Testis (tissue), 3 donors: ENCODE data around the gene NKX1-2. TPM values are rescaled to one million over a fixed set of nuclear protein-coding genes. Genes with fewer than 3 reads are reported as not detected.

ENCODE experiments used
- DNase-seq: peaks from one replicate; pipeline ENCODE4 v3.0.0-alpha.2; 2019
- H3K27ac ChIP-seq, 2 donors: fragments of 200-600 bp; sonication (generic); one replicate each; pipeline ENCODE4 v1.5.1; 2019
- H3K27me3 ChIP-seq: fragments of 200-600 bp; sonication (generic); one replicate; pipeline ENCODE4 v1.5.1; 2019
- H3K36me3 ChIP-seq: fragments of 200-600 bp; sonication (generic); one replicate; pipeline ENCODE4 v1.5.1; 2017; ENCODE audit warnings: low read depth; ENCODE audit errors: missing control alignments
- H3K4me1 ChIP-seq: fragments of 200-600 bp; sonication (generic); one replicate; pipeline ENCODE4 v1.5.1; 2019
- H3K4me3 ChIP-seq, 2 donors: fragments of 200-600 bp; sonication (generic); one replicate each; pipeline ENCODE4 v1.5.1; 2017 to 2019
- H3K9me3 ChIP-seq: fragments of 200-600 bp; sonication (generic); one replicate; pipeline ENCODE4 v1.5.1; 2017
- POLR2A ChIP-seq: fragments of 450-650 bp; IDR thresholded peaks from one replicate; pipeline ENCODE4 v1.6.1; 2017; ENCODE audit warnings: antibody characterized with exemption, mild to moderate bottlenecking, moderate library complexity
- WGBS, 2 donors: methylation state at CpG; one replicate each; pipeline ENCODE4 v1.1.5; 2018; 5-methylcytosine and 5-hydroxymethylcytosine counted together
- intact Hi-C: fragments of 100-400 bp; cut with DNase I; formaldehyde crosslinking; loops from one replicate; pipeline ENCODE4 v1.15.1; 2023; ENCODE audit warnings: low total_unique reads
- polyA plus RNA-seq: library from polyadenylated mRNA; stranded (reverse); fragments of 350-450 nt; fragmentation: Illumina TruSeq; extraction: RNeasy Lipid Tissue Mini Kit (QIAGEN cat#74804); gene quantifications from one replicate; pipeline ENCODE4 v1.2.3, GENCODE V29; 2014; ENCODE audit warnings: low read depth, low replicate concordance; ENCODE audit not compliant: insufficient read depth
- total RNA-seq, 2 donors: library from RNA; depleted of rRNA; stranded (reverse); fragments of >200 nt; gene quantifications; one replicate each; pipeline ENCODE4 v1.2.3, GENCODE V29; 2016
- TF ChIP-seq, protein P1 (sequence below), 3 experiments: fragments of 450-650 bp in 2 of 3; fragments of 200-600 bp in 1 of 3; sonication (generic) in 1 of 3; IDR thresholded peaks; one replicate each; pipeline ENCODE4 v1.5.1; 2016 to 2019; ENCODE audit warnings: antibody characterized with exemption in 3 of 3, mild to moderate bottlenecking in 2 of 3, moderate library complexity in 1 of 3

The NKX1-2 gene
- total and polyA plus RNA-seq, 3 donors from 2014 or later, result 0.06 to 0.08 TPM; not detected in 1

DNA sequence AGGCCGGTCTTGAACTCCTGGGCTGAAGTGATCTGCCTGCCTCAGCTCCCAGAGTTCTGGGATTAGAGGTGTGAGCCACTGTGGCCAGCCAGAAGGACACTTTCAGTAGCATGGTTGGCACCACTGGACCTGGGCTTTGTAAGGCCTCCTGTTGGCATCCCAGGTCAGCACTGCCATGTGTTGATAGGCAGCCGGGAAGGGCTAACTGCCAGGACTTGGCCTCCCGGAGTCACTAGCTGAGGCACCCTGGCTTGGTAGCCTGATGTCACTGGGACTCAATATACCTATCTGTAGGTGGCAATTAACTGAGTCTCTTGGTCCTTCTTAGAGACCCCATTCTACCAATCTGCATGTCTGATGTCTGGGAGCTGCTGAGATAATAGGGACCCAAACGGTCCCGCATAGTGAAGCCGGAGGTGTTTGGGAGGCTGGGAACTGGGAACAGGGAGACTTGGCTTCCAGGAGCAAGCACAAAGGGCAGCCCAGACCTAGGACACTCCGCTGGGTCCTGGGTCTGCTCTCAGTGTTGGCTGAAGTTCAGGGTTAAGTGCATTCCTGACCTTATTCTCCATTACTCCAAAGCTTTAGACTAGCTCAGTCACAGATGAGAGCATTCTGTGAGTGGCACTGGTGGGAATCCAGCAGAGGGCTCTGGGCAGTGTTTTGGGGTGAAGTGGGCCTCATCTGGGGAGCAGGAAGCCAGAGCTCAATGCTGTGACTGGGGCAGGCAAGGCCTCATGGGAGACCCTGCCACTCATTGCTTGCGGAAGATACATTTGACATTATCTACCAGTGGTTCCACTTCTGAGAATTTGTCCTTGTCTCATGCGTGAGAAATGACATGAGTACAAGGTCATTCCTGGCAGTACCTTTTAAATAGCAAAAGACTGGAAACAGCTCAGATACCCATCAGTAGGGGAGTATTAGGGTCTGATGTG is 14.5 kb upstream of the NKX1-2 start:
- TF ChIP-seq, protein P1, sequence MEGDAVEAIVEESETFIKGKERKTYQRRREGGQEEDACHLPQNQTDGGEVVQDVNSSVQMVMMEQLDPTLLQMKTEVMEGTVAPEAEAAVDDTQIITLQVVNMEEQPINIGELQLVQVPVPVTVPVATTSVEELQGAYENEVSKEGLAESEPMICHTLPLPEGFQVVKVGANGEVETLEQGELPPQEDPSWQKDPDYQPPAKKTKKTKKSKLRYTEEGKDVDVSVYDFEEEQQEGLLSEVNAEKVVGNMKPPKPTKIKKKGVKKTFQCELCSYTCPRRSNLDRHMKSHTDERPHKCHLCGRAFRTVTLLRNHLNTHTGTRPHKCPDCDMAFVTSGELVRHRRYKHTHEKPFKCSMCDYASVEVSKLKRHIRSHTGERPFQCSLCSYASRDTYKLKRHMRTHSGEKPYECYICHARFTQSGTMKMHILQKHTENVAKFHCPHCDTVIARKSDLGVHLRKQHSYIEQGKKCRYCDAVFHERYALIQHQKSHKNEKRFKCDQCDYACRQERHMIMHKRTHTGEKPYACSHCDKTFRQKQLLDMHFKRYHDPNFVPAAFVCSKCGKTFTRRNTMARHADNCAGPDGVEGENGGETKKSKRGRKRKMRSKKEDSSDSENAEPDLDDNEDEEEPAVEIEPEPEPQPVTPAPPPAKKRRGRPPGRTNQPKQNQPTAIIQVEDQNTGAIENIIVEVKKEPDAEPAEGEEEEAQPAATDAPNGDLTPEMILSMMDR (IDR thresholded peaks at IDR 0.05), result no peak
- Histone ChIP-seq H3K27ac (no peak overlapping the region), H3K4me3 (no peak overlapping the region), H3K4me1 (peaks cover 20% of the 10 kb centered on the region), H3K36me3 (no peaks in the 10 kb centered on the region), H3K27me3 (no peaks in the 10 kb centered on the region), H3K9me3 (no peaks in the 10 kb centered on the region)
- intact Hi-C loops, result no loop called here
- WGBS, 2 donors, result 68 to 69% methylated on average over 7 to 9 of the region's 9 CpGs
- no peak for DNase-seq

DNA sequence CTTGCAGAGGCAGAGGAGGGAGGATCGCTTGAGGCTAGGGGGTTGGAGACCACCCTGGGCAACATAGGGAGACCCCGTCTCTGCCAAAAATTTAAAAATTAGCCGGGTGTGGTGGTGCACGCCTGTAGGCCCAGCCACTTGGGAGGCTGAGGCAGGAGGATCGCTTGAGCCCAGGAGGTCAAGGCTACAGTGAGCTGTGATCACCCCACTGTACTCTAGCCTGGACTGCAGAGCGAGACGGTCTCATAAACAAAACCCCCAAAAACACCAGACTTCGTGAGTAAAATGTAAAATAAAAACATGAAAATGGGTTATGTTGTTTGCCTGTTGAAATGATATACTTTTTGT is 12.5 kb upstream of the NKX1-2 start:
- no peaks in the 10 kb centered on the region for H3K36me3 ChIP-seq
- WGBS, 2 donors, result 55 to 56% methylated on average over 8 of the region's 8 CpGs
- H3K9me3 ChIP-seq, result no peaks in the 10 kb centered on the region
- peaks cover 20% of the 10 kb centered on the region for H3K4me1 ChIP-seq
- H3K27me3 ChIP-seq, result no peaks in the 10 kb centered on the region
- intact Hi-C loops, result no loop called here
- H3K27ac ChIP-seq, result peak overlapping the region in 1 of 2 donors; percentile 90
- no peak for TF ChIP-seq POLR2A
- TF ChIP-seq, protein P1 (IDR thresholded peaks at IDR 0.05), result no peak
- DNase-seq, result no peak
- H3K4me3 ChIP-seq, result peak overlapping the region; percentile 73 to 87

DNA sequence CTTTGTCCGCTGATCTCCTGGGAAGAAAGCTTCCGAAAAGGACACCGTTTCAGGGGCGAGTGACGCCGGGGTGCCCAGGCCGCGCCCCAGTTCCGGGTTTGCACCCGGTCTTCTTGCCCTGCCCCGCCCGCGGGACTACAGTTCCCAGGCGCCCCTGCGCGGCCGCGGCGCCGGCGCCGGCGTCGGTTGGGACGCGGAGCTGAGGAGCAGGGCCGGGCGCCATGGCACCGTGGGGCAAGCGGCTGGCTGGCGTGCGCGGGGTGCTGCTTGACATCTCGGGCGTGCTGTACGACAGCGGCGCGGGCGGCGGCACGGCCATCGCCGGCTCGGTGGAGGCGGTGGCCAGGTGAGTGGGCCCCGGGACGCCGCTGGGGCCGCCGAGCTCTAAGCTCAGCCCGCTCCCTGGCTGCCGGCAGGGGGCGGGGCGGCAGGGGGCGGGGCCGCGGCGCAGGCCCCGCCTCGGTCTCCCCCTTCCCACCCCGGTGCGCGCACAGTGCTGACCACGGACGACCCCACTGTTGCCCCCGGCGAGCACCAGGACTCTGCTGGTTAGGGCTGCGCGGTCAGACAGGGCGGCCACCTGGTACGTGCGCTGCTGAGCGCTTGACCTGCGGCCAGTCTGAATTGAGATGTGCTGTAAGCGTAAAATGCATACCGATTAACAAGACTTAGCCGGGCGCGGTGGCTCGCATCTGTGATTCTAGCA is 12.0 kb upstream of the NKX1-2 start, which contains the start of gene LHPP:
Gene LHPP, plus strand, starts transcription at position 182 of the 706 bp plus-strand sequence. Its CDS starts 40 bp downstream, at position 222.
- TF ChIP-seq, protein P1 (IDR thresholded peaks at IDR 0.05), result peak; percentile 31 to 62 (median 42)
- no peak for TF ChIP-seq POLR2A
- intact Hi-C loops, result no loop called here
- peak; percentile 90 for DNase-seq
- Histone ChIP-seq H3K27ac (peak within 1 kb of the TSS; percentile 79 to 90), H3K4me1 (peaks cover 20% of the 10 kb centered on the region), H3K4me3 (peak within 1 kb of the TSS; percentile 73 to 87), H3K27me3 (no peaks in the 10 kb centered on the region), H3K36me3 (no peaks in the 10 kb centered on the region), H3K9me3 (no peaks in the 10 kb centered on the region)
- whole genome bisulfite sequencing, 2 donors, result 2% methylated on average over 19 to 44 of the region's 81 CpGs

DNA sequence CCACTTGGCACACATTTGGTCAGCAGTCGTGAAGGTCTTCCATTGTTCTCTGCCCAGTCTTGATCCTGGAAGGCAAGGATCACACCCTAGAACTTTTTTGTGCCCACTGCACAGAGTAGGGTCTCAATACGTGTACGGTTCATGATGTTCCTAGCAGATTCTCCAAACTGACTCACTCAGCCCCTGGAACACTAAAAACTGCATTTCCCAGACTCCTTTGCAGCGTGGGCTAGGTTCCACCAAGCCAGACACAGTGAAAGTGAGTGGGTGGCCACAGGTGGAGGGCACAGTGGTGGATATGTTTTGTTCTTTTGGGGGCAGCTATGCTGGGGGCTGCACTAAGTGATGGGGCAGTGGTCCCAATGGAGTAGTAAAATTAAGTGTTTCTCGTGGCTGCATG is 10.3 kb upstream of the NKX1-2 start:
- 80 to 87% methylated on average over 4 of the region's 5 CpGs for WGBS, 2 donors
- intact Hi-C loops, result no loop called here

DNA sequence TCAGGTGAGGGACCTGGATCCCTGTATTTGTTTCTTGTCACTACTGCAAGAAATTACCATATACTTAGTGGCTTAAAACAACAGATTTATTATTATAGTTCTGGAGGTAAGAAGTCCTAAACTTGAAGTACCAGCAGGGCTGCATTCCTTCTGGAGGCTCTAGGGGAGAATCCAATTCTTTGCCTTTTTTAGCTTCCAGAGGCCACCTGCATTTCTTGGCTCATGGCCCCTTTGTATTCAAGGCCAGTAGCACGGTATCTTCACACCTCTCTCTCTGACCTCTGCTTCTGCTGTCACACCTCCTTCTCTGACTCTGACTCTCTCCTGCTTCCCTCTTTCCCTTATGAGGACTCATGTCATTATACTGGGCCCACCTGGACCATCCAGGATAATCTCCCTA is 9.6 kb upstream of the NKX1-2 start:
- no peak overlapping the region for H3K27ac ChIP-seq
- 32 to 57% methylated on average over 1 of the region's 1 CpG for WGBS, 2 donors
- no peaks in the 10 kb centered on the region for H3K36me3 ChIP-seq
- H3K4me3 ChIP-seq, result no peak overlapping the region
- H3K4me1 ChIP-seq, result peaks cover 5% of the 10 kb centered on the region
- no peaks in the 10 kb centered on the region for H3K27me3 ChIP-seq
- intact Hi-C loops, result no loop called here
- DNase-seq, result no peak
- H3K9me3 ChIP-seq, result no peaks in the 10 kb centered on the region
- TF ChIP-seq, protein P1 (IDR thresholded peaks at IDR 0.05), result no peak
- TF ChIP-seq POLR2A, result no peak

More for the DNA sequence above, 10.3 kb upstream of the NKX1-2 start:
- no peak for TF ChIP-seq POLR2A
- no peaks in the 10 kb centered on the region for H3K9me3 ChIP-seq
- peaks cover 12% of the 10 kb centered on the region for H3K4me1 ChIP-seq
- H3K4me3 ChIP-seq, result no peak overlapping the region
- H3K36me3 ChIP-seq, result no peaks in the 10 kb centered on the region
- H3K27ac ChIP-seq, result no peak overlapping the region
- H3K27me3 ChIP-seq, result no peaks in the 10 kb centered on the region
- no peak for DNase-seq
